GM21423 (cell line): ENCODE data around the gene PGAM5.
A peak's percentile ranks its signal among the peaks of the same experiment; 100 is the strongest.

Source experiments
- ATAC-seq: cut with Tn5 transposase; IDR thresholded peaks from one replicate; pipeline ENCODE4 v1.9.1; 2021; ENCODE audit warnings: mild to moderate bottlenecking, moderate library complexity; ENCODE audit not compliant: unreplicated experiment

PGAM5 gene

DNA sequence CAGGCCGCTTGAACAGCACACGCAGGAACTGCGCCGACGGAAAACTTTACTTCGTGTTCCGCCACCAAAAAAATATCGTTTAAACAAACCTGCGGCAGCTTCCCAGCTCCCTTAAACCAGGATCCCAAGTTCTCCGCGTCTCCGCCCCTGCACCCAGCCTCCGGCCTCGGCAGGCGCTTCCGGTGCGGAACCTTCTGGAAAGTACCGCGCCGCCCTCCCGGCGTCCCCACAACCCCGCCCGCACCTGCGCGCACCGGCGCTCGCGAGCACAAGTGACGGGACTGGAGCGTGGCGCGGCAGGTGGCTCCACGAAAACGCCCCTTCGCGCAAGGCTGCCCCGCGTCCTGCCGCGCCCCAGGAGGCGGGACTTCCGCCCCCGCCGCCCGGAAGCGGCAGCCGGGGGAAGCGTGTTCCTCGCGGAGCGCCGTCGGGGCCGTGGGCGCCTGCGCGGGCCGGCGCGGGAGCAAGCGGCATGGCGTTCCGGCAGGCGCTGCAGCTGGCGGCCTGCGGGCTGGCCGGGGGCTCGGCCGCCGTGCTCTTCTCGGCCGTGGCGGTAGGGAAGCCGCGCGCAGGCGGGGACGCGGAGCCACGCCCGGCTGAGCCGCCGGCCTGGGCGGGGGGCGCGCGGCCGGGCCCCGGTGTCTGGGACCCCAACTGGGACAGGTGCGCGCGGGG is at the start of gene PGAM5:
PGAM5 (plus strand) TSS at position 438 of the 675 bp plus-strand sequence; CDS start at position 473, 35 bp downstream.
- peak; percentile 84 for ATAC-seq

DNA sequence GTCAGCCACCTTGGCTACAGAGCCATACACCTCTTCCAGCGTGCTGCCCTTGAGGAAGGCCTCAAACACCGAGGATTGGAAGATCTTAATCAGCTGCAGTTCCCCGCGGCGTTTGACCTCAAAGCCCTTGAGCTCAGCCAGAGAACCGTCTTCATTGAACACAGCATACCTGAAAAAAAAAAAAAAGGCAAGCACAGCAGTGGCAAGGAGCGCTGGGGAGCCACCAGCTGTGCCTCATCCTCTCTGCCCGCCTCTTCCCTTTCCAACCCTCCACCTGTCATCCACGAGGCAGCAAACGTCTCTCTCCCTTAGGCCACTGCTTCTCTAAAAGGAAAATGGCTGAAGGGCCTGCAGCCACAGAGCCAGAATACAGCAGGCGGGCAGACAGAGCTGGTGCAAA is 49.6 kb upstream of the PGAM5 start:
- no peak for ATAC-seq

DNA sequence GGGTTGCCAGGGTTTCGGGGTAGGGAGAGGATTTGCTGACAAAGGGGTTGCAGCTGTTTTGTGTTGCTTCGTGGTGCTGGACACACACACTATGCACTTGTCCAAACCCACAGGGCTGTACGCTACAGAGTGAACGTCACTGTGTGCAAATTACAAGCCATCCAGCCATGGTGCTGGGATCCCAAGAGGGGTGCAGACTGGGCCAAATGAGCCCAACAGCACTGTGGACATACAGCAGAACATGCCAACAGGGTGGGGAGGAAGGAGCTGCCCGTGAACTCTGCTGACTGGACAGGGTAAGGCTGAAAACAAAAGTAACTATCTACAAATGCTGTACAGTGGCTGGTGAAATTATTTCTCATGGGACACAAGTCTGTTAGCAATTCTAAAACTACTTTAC is 48.7 kb upstream of the PGAM5 start:
- ATAC-seq: no peak

DNA sequence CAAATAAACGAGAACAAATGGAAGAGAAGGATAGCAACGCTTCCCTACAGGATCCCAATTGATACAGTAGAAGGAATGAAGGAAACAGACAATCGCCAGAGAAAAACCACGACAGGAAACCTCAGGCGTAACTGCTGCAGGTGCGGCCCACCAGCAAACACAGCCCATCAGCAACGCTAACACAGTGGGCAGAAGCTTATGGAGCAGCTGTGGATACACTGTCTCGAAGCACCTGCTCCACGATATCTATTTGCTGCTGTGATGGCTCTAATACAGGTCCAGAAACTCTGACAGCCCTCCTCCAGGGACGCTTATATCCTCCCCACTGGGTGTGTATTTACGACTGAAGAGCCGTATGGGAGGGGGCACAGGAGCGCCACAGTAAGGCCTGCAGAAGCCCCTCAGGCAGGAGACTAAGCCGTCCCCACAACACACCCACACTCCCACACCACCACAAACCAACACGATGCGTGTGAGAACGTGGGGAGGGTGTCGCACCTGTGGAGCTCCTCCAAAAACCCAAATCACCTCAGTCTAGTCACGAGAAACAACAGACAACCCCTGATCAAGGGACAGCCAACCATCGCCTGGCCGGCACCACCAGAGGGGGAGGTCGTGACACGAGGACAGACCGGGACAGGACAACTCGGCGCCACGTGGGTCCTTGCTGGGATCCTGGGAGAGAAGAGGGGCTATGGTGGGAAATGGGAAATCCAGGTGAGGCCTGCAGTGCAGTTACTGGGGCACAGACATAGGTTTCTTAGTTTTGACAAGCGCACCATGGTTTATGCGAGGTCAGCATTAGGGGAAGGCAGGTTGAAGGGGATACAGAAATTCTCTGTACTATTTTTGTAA is 47.5 kb upstream of the PGAM5 start:
- no peak for ATAC-seq

DNA sequence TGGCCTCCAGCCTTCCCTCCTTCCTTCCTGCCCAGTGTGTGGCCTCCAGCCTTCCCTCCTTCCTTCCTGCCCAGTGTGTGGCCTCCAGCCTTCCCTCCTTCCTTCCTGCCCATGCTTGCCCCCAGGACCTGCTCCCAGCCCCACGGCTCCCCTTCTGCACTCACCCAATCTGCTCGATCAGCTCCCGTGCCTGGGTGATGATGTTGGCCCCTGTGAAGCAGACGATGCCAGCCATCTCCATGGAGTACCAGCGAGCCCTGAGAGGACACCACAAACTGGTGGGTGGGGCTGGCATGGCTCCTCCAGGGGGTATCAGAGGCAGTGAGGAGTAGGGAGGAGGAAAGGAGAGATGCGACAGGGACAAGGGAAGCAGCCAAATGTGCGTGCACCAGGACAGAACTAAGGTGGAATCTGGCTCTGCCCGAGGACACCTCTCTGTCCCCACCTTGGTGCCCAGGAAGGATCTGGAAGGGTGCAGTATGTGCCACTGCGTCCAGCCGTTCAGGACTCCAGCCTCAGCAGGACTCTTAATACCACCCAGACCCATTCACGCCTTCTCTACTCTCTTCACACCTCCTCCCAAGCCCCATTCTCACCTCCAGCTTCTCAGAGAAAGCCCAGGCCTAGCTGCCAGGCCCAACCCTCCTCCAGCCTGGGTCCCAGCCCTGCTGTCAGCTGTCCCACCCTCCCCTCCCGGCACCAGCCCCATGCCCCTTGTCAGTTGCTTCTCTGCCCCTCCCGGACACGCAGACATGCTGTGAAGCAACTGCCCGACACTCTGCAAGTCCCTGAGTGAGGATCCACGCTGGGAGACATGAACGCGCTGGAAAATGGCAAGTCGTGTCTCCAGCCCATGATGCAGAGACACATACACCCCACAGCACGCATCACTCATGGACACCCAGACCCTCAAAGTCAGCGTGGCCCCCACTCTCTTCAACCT is 46.2 kb upstream of the PGAM5 start:
- no peak for ATAC-seq

DNA sequence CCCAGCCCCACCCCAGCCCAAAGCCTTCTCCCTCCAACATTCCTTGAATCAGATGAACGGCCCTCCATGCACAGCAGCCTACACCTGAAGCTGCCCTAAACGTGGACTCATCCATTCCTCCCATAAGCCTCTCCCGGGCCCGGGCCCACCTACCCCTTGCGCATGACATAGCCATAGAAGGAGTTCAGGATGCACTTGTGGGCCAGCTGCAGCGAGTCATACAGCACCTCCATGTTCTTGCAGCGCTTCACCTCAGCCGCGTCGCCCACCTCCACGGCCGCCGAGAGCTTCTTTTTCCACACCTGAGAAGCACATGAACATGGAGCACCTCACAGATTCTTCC is 45.5 kb upstream of the PGAM5 start:
- ATAC-seq: no peak

DNA sequence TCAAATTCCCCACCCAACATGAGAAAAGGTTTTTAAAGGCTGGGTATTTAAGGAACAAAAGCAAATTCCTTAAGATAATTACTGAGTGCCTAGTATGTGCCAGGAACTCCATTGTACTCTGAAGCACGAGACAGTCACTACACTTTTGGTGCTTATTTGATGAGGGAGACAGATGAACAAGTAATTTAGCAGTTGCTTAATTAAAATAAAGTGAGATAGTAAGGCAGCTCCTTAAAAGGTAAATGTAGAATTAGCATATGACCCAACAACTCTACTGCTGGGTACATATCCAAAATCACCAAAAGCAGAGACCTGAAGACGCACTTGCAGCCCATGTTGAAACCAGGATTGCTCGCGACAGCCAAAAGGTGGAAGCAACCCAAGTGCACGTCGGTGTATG is 44.8 kb upstream of the PGAM5 start:
- no peak for ATAC-seq

DNA sequence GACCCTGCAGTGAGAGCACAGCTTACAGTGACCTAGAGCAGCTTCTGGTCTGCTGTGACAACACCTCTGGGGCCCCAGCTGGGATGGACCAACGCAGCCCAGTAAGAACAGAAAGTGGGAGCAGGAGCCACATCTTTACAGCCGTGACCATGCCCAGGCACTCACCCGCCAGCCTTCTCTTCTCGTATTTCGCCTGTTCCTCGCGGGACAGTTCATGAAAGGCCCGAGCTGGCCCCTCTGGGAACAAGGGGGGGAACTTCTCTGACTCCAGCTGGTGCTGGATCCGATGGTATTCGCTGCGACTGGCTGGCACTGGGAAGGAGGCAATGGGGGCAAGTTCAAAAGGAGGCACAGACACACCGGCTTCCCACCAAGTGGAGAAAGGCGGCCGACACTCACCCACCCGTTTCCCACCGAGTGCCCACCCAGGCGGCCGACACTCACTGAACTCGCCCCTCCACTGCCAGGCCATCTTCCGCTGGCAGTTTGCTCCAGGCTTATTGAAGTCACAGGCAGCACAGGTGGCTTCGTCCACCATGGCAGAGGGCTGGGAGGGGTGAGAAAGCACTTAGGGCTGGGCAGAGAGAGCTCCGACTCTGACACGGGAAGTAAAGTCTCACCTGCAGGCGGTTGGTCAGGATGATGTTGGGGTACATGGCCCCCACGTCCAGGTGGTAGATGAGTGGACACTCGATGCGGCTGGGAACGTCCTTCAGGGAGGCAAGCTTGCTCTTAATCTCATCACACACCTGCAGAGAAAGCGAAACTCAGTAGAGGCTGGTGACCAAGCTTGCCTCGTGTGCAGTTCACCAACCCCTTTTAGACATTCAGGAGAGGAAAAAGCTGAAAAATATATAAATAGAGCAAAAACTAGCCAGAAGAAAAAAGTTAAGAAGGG is 42.2 kb upstream of the PGAM5 start:
- no peak for ATAC-seq

DNA sequence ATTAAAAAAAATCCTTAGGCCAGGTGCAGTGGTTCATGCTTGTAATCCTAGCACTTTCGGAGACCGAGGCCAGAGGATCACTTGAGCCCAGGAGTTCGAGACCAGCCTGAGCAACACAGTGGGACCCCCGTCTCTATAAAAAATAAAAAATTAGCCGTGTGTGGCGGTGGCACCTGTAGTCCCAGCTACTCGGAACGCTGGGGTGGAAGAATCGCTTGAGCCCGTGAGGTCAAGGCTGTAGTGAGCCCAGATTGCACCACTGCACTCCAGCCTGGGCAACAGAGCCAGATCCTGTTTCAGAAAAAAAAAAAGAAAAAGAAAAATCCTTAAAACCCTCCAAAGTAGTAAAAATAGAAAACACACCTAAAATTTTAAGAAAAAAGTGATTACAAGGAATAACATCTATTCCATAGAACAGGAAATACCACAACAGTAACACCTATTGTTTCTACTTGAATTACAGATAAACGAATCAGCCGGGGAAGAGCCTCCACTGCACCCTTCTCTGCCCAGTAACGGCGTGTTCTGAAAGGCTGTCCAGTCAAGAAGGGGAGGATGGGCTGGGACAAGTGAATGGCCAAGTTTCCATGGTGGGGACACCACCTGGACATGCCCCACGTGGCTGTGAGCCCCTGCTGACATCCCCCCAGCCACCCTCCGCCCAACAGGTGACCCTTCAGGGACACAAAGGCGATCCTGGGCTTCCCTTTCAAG is 41.3 kb upstream of the PGAM5 start:
- ATAC-seq: no peak

DNA sequence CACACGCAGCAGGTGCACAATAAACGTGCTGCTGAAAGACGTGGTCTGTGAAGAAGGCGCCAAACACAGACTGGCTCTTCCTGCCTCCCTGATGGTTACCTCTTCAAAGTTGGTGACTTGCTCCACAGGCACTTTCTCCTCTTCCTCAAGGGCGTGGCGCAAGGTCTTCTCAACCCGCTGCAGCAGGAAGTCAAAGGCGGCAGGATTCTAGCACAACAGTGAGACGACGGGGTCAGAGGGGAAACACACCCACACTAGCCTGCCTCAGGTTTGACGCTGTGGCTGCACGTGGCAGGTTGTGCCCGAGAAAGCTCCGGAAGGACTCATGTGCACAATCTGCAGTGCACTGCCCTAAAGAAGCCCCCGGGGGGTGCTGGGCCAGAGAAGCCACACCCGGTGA is 38.5 kb upstream of the PGAM5 start:
- ATAC-seq: no peak

DNA sequence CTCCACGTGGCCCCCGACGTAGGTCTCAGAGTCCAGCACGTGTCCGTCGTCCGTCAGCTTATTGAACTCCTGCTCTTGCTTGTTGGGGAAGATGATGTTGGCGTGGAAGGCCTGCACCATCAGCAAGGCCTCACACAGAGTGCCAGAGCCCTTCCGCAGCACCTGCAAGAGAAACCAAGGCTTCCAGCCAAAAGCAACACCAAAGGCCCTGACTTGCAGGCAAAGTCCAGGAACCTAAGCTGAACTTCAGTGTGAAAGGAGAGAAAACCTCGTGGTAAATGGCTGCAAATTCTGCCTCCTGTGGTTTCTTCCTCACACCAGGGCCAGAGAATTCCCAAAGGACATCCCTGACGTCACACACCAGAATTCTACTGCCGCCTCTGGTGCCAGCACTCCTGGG is 38.0 kb upstream of the PGAM5 start:
- ATAC-seq: no peak

DNA sequence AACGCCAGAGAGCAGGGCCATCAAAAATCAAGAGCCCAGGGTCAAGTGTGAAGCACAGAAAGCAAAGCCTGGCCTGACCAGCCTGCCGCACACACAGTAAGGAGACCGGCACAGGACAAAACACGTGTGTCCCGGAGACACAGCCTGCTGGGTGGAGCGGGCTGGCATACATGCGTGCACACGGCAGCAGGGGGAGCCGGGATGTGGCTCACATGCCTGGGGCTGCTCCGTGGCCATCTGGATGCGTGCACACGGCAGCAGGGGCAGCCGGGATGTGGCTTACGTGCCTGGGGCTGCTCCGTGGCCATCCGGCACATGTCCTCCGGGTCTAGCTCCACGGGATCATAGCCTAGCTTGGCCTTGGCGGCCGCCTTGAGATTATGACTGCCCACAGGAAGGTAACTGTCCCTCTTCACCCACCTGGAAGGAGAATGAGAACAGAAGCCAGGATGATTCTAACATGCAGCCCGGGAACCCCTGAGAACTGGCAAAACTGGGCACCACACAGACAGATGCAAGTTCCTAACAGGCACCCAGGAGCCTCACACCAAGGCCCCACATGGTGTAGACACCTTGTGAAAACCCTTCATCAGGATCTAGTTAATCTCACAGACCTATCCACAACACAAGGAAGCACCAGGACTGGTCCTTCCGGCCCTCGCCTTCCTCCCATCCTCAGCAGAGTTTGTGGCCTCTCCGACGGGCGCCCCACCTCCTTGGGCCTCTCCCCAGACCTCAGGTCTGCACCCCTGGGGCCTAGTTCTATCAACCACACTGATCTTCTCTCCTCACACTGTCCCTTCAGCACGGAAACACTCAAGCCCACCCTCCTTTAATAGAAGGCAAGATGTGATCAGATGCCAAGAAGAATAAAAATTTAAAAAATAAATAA is 37.1 kb upstream of the PGAM5 start:
- ATAC-seq: no peak

DNA sequence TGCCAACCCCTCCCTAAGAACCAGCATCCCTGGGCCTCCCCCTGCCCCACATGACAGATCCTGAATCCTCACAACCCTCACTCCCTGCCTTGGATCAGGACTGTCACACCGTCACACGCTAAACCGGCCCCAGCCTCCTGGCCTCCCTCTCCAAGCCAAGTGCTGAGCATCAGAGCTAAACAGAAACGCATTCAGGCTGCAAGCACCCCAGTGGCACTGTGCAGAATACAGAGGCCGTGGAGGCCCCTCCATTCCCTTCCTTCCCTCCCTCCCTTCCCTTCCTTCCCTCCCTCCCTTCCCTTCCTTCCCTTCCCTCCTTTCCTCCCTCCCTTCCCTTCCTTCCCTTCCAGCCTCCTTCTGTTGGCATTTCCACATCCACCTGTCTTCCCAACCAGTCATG is 36.1 kb upstream of the PGAM5 start:
- ATAC-seq: no peak

DNA sequence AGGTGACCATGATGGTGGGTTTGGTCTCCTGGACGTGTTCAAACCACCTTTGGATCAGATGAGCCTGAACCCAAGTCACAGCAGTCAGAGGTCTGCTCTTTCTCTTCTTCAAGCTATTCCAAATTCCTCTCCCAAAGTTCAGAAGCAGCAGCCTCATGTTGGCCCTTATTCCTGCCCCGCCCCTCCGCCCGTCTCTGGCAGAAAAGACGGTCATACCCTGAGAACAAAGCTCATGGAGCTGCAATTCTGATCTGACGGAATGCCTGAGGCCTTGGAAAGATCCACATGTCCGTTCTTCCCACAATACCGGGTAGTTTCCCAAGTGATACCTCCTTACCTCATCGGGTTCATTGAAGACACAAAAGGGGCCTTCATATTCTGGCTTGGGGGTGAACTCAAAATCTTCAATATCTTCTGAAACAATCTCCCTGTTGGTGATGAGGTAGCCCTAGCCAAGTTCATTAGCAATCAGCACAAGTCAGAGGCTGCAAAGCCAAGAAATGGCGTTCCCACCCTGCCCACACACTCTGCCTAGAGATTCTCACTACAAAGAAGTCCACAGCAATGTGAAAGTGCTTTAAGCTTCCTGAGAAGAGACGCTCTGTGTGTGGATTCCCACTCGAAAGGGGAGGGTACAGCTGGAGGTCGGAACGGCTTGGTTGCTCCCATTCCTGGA is 34.7 kb upstream of the PGAM5 start:
- no peak for ATAC-seq

DNA sequence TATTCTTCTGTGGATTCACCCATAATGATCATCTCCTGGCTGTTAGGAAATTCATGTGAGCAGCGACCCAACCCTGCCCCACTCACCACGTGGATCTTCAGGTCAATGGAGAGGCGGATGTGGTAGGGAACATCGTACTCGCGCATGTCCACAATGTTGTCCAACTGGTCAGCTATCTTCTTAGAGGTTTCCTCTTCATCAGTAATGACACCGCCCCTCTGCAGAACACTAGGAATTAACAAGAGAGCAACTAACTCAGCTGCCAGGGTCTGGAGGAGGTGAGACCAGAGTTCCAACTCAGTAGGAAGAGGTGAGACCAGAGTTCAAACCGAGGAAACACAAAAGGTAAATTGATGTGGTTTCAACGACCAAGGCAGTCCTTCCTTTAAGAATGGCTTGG is 33.1 kb upstream of the PGAM5 start:
- no peak for ATAC-seq

DNA sequence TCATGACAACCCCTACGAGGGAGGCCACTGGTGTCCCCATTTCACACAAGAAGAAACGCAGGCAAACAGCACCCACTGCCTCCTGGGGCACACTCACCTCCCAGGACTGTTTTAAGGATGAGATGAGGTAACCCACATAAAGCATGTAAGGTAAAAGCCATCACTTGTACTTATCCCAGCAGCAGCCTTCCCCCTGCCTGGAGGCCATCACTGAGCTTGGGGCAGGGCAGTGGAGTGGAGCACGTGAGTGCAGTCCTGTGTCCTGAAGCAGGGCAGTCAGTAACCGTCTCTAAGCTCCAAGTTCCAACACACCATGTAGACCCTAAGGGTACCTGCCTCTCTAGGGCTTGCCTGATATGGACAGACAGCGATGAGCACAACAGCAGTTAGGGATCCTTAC is 25.2 kb upstream of the PGAM5 start:
- ATAC-seq: no peak

DNA sequence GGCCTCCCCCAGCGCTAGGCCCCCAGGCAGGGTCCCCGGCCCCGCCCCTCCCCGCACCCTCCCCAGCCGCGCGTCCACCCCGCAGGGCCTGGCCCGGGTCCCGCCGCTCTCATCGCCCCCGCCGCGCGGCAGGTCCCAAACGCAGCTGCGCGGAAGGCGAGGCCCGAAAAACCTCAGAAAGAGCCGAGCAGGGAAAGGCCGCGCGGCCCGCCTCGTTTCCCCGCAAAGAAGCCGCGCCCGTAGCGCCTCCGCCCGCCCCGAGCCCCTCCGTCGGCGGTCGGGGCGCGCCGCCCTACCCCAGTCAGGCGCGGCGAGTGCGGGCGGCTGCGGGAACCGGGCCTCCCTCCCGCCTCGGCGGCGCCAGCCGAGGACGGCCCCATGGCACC is 23.8 kb upstream of the PGAM5 start:
- peak; percentile 38 for ATAC-seq
